GM03348 (cell line): ENCODE data around the gene TMTC4.
"Not testable (repeated sequence)": the region's sequence is repeated elsewhere in the genome, so short reads cannot be mapped to it uniquely, and the experiment has no call there.

Experiments
- DNase-seq: peaks from one replicate; pipeline ENCODE4 v3.0.0; 2012; ENCODE audit warnings: low spot score

Gene TMTC4, protein sequence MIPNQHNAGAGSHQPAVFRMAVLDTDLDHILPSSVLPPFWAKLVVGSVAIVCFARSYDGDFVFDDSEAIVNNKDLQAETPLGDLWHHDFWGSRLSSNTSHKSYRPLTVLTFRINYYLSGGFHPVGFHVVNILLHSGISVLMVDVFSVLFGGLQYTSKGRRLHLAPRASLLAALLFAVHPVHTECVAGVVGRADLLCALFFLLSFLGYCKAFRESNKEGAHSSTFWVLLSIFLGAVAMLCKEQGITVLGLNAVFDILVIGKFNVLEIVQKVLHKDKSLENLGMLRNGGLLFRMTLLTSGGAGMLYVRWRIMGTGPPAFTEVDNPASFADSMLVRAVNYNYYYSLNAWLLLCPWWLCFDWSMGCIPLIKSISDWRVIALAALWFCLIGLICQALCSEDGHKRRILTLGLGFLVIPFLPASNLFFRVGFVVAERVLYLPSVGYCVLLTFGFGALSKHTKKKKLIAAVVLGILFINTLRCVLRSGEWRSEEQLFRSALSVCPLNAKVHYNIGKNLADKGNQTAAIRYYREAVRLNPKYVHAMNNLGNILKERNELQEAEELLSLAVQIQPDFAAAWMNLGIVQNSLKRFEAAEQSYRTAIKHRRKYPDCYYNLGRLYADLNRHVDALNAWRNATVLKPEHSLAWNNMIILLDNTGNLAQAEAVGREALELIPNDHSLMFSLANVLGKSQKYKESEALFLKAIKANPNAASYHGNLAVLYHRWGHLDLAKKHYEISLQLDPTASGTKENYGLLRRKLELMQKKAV

GRCh38 chr13:100674572-100674871 is at the start of gene TMTC4:
Gene TMTC4 (minus strand): TSS chr13:100674795. CDS start chr13:100670362, 4,433 bp downstream.
- DNase-seq = no peak

- DNase-seq = no peak
Measured at GRCh38 chr13:100722517-100722916, 47.9 kb upstream of the TMTC4 start.

- peak; percentile 76 for DNase-seq
Measured at GRCh38 chr13:100721885-100722512, 47.4 kb upstream of the TMTC4 start.

DNA sequence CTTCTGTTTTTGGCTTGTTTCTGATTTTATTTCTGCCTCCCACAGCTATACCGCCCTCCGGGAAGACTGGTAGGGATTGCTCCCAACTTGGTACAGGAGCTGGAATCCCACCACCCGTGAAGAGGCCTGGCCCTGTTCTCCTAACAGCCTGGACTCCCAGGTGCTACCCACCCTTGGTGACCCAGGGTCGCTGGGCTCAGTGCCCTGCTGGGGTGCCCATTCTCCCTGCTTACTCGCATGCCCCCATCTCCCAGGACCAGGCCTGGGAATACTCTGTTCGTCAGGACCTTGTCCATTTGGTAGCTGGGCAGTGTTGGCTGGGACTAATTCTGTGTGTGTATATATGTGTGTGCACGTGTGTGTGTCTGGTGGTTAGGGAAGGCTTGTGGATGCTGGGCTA is 41.0 kb upstream of the TMTC4 start:
- DNase-seq = no peak

DNA sequence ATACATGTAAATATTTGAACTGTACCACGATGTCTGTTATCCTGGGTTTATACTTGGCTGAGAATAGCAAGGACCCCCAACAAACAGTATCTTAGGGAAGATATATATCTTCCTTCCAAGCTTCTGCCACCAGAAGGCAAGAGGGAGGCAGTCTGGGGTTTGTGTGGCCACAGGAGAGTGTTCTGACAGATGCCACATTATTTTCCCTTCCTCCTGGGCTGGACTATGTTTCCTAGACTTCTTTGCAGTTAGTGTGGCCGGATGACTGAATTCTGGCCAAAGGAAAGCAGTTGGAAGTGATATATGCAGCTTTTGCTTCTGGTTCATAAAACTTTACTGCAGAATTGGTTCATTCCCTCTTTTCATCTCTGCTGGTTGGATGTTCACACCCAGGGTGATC is 39.9 kb upstream of the TMTC4 start:
- no peak for DNase-seq

- no peak for DNase-seq
Measured at GRCh38 chr13:100710176-100710575, 35.6 kb upstream of the TMTC4 start.

- DNase-seq = no peak
Measured at GRCh38 chr13:100707818-100708740, 33.5 kb upstream of the TMTC4 start.

- DNase-seq = not testable (repeated sequence)
Measured at GRCh38 chr13:100698331-100698730, 23.7 kb upstream of the TMTC4 start.

- DNase-seq = no peak
Measured at GRCh38 chr13:100695509-100695773, 20.8 kb upstream of the TMTC4 start.

- DNase-seq = peak; percentile 61
Measured at GRCh38 chr13:100694722-100695508, 20.3 kb upstream of the TMTC4 start.

DNA sequence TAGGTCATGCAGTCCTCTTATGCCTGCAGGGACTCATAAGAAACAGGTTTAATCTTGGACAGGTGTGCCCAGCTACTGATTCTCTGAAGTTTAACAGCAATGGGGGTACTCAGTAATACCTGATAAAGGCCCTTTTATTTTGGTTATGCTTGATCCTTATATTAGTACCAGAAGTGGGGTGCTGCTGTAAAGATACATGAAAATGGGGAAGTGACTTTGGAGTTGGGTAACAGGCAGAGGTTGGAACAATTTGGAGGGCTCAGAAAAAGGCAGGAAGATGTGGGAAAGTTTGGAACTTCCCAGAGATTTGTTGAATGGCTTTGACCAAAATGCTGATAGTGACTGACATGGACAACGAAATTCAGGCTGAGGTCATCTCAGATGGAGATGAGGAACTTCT is 14.6 kb upstream of the TMTC4 start:
- DNase-seq = no peak

DNA sequence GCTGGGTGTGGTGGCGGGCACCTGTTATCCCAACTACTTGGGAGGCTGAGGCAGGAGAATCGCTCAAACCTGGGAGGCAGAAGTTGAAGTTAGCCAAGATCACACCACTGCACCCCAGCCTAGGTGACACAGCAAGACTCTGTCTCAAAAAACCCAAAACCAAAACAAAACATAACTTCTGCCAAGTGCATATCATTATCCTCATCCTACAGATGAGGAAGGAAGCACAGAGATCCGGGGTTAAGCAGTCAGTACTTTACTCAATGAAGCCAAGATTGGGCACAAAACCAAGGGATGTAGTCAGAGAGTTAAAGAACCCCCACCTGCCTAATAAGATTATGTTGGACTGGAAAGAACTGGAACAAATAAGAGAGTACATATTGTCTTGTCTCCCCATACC is 5.5 kb upstream of the TMTC4 start:
- no peak for DNase-seq

GRCh38 chr13:100677128-100677527 is 2.5 kb upstream of the TMTC4 start:
- not testable (repeated sequence) for DNase-seq

- DNase-seq = no peak
Measured at GRCh38 chr13:100675661-100676129, 1.1 kb upstream of the TMTC4 start.

- peak; percentile 100 for DNase-seq
Measured at GRCh38 chr13:100674872-100675660, 471 bp upstream of the TMTC4 start.

DNA sequence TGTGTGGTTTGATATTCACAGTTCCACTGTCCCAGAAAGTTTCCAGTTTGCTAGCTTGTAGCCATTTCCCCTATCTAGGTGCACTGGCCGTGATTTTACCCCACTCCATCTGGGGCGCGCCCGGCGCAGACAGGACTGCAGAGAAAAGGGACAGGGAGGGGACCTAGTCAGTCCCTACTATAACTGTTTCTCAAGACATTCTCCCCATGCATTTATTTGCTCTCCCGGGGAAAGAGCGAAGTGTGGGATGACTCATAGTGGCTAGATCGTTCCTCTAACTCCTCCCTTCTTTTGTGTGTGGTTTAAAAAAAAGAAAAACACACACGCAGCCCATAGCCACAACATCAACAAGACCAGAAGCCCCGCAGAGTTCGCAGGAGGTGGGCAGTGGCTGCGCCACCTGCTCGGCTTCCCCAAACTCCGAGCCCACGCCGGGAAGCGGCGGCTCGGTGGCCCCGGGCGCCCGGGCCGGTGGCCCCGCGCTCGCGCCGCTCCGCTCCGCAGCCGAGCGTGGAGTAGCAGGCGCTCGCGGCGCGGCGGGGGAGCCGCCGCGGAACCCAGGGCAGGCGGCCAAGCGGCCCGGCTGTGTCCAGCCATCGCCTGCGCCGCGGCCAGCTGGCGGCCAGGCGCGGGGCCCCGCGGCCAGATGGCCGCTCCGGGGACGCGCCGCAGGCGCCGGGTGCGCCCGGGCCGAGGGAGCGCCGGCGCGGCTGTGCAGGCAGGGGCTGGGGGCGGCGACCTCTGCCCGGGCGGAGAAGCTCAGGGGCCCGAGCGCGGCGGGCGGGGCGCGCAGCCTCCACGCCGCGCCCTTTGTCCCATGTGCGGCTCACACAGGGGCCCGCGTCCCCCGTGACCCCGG is 653 bp downstream of the TMTC4 start:
- peak; percentile 86 for DNase-seq

DNA sequence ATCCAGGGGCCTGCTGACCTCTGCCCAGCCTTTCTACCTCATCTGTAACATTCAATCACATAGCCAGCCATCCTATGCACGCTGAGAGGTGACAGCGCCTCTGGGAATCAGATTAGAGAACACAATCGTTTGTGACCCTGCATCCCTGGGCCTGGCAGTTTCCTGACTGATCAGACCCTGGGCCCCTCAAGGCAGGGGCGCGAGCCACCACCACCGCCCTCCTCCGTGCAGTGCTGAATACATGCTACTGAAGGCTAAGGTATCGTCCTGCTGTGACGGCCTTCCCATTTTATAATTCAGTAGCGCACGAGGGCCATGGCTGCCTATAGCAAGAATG is 1.3 kb downstream of the TMTC4 start:
- DNase-seq = no peak

DNA sequence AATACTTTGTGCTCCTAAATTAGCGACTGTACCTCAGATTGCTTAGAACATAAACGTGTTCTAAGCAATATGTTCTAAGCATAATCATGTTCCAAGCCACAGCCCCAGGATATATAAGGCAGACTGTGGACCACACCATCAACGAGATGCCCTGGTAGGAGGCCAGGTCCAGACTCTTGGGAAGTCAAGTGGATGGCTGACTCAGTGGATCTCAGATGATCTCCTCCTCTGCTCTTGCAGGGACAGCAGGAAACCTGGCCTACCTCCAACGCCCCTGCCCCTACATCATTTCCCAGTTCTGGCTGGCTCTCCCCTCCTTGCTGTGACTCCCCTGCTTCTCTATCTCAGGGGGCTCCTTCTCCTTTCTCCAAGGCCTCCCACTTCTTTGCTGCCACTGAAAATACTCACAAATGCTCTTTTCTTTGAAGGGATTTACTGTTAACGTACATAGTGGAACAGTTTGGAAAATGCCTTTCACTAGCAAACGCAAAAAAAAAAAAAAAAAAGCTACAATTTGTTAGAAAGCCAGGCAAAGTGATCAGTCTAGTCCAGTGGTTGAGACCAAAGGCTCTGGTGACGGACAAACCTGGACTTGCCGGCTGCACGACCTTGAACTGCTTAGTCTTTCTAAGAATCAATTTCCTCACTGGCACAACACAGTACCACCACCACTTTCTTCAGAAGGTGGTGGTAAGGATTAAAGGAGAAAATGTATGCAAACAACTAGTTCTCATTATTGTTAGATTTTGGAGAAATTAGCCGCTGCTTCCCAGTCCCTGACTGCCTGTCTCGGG is 3.0 kb downstream of the TMTC4 start:
- no peak for DNase-seq

DNA sequence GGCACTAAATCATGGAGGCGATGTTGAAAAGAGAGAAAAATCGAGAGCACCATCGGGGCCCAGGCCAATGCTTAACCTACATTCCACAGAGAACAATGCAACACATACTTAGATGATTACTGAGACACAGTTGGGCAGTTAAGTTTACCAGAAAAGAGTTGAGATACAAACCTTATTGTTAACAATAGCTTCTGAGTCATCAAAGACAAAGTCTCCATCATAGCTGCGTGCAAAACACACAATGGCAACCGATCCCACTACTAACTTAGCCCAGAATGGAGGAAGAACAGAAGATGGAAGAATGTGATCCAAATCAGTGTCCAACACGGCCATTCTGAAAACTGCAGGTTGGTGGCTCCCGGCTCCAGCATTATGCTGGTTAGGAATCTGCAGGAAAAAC is 6.2 kb downstream of the TMTC4 start:
- no peak for DNase-seq
